ENCODE results near the gene GANC.

GANC gene

DNA sequence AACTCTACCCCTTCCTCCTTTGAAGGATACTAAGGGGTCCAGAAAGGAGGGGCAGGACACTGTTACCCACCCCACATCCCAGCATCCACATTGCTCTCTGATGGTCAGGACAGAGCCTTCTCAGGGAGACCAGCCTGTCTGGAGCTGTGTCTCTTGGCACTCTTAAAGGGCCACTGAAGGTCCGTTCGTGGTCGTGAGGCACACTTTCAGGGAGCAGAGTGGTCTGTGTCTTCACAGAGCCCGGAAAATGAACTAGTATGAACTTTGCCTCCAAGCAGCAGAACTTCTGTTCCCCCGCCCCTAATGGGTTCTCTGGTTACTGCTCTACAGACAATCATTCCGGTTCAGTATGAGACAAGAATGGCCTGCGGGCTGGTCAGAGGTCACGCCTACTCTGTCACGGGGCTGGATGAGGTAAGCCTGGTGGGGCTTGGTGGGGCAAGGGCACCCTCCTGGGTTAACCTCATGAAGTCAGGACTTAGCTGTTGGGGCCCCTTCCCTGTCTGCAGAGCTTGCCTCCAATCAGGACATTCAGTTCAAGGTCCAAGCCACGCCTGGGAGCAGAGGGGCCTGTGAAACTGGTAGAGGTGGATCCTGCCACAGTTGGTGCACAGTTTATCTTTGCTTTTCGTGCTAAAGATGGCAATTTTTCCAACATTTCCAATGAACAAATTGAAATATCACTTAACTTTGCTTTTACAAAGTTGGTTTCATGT lies 119.5 kb downstream of the GANC start:
- H3K36me3 ChIP-seq (ENCODE audit: control insufficient read depth in 2 of 2, insufficient read depth in 2 of 2, low read length in 2 of 2), result no peaks in the 10 kb centered on the region

DNA sequence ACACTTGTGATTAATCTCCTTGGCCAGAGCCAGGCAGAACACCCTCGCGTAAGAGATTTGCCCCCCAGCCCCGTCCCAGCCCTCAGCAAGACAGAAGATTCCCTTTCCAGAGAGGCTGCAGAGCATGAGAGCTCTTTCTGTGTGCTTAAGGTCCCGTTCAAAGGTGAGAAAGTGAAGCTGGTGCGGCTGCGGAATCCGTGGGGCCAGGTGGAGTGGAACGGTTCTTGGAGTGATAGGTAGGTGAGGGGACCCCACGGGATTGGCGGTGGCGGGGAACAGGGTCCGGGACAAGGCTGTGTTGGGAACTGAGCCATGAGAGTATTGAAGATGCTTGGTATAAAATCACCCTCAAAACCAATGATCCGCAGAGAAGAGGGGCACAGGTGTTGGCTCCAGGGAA lies 121.1 kb downstream of the GANC start:
- Histone ChIP-seq H3K27ac (ENCODE audit: low read length) (no peak overlapping the region), H3K4me1 (ENCODE audit: control insufficient read depth, insufficient read depth, low read length) (no peaks in the 10 kb centered on the region), H3K9me3 (ENCODE audit: control insufficient read depth in 2 of 2, low read length in 2 of 2) (no peaks in the 10 kb centered on the region), H3K27me3 (ENCODE audit: control insufficient read depth in 1 of 2, insufficient read depth in 2 of 2, low read length in 2 of 2) (no peaks in the 10 kb centered on the region), H3K36me3 (ENCODE audit: control insufficient read depth in 2 of 2, insufficient read depth in 2 of 2, low read length in 2 of 2) (no peaks in the 10 kb centered on the region), H3K9ac (ENCODE audit: low read length in 2 of 2) (no peak overlapping the region), H3K4me3 (ENCODE audit: low read length in 2 of 2) (no peak overlapping the region)

More for the DNA sequence above, 119.5 kb downstream of the GANC start:
- Histone ChIP-seq H3K27ac (ENCODE audit: low read length) (no peak overlapping the region), H3K4me1 (ENCODE audit: control insufficient read depth, insufficient read depth, low read length) (no peaks in the 10 kb centered on the region), H3K27me3 (ENCODE audit: control insufficient read depth in 1 of 2, insufficient read depth in 2 of 2, low read length in 2 of 2) (no peaks in the 10 kb centered on the region), H3K4me3 (ENCODE audit: low read length in 2 of 2) (no peak overlapping the region), H3K9me3 (ENCODE audit: control insufficient read depth in 2 of 2, low read length in 2 of 2) (no peaks in the 10 kb centered on the region), H3K9ac (ENCODE audit: low read length in 2 of 2) (no peak overlapping the region)

DNA sequence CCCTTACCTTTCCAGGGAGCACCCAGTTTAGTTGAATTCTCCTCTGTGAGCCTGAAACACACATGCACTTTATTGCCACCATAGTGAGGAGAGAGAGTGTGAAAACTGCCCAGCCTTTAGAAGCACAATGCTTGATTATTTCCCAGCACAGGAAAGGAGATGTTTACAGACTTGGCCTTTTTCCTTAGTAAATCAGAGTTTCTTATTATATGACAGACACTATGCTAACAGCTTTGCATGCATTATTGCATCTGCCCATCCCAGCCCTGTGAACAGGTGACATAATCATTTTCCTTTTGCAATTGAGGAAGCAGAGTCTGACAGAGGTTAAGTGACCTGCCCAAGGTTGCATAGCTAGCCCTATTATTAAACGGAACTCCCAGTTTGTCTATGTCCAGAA lies 122.8 kb downstream of the GANC start:
- Histone ChIP-seq H3K36me3 (ENCODE audit: control insufficient read depth in 2 of 2, insufficient read depth in 2 of 2, low read length in 2 of 2) (peaks cover 3 to 4% of the 10 kb centered on the region in 2 donors), H3K27me3 (ENCODE audit: control insufficient read depth in 1 of 2, insufficient read depth in 2 of 2, low read length in 2 of 2) (no peaks in the 10 kb centered on the region), H3K27ac (ENCODE audit: low read length) (no peak overlapping the region), H3K9me3 (ENCODE audit: control insufficient read depth in 2 of 2, low read length in 2 of 2) (no peaks in the 10 kb centered on the region), H3K4me3 (ENCODE audit: low read length in 2 of 2) (no peak overlapping the region), H3K9ac (ENCODE audit: low read length in 2 of 2) (no peak overlapping the region), H3K4me1 (ENCODE audit: control insufficient read depth, insufficient read depth, low read length) (no peaks in the 10 kb centered on the region)

DNA sequence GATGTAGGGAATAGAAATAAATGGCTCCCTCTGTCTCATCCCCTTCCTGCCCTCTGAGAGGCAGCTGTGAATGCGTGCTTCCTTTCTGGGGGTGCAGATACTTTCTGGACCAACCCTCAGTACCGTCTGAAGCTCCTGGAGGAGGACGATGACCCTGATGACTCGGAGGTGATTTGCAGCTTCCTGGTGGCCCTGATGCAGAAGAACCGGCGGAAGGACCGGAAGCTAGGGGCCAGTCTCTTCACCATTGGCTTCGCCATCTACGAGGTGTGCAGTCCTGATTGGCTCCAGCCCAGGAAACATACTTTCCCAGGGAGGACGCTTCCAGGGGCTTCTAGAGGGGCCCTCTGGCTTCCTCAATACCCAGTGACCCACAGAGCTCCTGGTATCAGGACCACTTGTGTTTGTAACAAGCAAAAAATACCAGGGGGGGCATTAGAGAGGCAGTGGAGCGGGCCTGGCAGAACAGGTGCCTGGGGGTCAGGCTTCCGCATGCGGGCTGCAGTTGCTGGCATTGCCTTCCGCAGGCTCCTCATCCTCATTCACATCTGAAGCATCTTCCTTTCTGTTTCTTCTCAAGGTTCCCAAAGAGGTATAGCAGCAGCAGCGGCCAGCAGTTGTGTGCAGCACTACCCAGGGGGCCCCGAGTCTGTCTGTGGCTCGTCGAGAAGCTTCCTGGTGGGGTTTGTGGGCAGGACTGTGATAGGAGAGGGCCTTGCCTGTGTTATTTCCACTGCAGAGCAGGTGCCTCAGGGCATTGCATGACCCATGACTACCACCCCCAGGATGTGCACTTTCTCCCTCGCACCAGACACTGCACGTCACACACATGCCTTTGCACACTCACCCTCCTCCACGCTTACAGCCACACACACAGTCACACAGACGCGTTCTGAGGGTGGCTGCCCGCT lies 128.8 kb downstream of the GANC start:
- no peaks in the 10 kb centered on the region for H3K4me1 ChIP-seq (ENCODE audit: control insufficient read depth, insufficient read depth, low read length)
- H3K27me3 ChIP-seq (ENCODE audit: control insufficient read depth in 1 of 2, insufficient read depth in 2 of 2, low read length in 2 of 2), result no peaks in the 10 kb centered on the region
- no peaks in the 10 kb centered on the region for H3K9me3 ChIP-seq (ENCODE audit: control insufficient read depth in 2 of 2, low read length in 2 of 2)
- no peak overlapping the region for H3K4me3 ChIP-seq (ENCODE audit: low read length in 2 of 2)
- H3K36me3 ChIP-seq (ENCODE audit: control insufficient read depth in 2 of 2, insufficient read depth in 2 of 2, low read length in 2 of 2), result peaks cover 3 to 23% of the 10 kb centered on the region in 2 donors
- no peak overlapping the region for H3K9ac ChIP-seq (ENCODE audit: low read length in 2 of 2)
- H3K27ac ChIP-seq (ENCODE audit: low read length), result no peak overlapping the region

DNA sequence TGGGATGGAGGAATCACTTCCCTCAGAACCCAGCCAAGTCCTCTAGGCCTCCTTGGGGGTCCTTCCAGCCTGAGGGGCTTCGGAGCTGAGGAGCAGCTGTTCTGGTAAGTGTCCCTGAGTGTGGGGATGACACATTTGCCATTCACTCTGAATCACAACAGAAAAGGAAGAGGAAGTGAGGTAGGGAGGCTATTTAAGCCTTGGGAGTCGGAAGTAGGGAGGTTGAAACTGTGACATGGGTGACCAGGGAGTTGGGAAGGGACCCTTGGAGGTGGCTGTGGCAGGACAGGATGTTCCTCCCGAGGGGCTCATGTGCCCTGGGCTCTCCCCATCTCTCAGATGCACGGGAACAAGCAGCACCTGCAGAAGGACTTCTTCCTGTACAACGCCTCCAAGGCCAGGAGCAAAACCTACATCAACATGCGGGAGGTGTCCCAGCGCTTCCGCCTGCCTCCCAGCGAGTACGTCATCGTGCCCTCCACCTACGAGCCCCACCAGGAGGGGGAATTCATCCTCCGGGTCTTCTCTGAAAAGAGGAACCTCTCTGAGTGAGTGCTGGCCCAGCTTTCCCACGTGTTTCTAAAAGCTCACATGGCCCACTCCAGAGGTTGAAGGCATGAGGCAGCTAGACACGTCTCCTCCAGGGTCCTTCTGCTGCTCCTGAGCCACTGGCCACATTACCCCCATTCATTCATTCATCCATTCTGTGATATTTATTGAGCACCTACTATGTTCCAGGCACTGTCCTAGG lies 129.6 kb downstream of the GANC start:
- Histone ChIP-seq H3K36me3 (ENCODE audit: control insufficient read depth in 2 of 2, insufficient read depth in 2 of 2, low read length in 2 of 2) (peaks cover 3 to 23% of the 10 kb centered on the region in 2 donors), H3K27ac (ENCODE audit: low read length) (no peak overlapping the region), H3K9ac (ENCODE audit: low read length in 2 of 2) (no peak overlapping the region)

DNA sequence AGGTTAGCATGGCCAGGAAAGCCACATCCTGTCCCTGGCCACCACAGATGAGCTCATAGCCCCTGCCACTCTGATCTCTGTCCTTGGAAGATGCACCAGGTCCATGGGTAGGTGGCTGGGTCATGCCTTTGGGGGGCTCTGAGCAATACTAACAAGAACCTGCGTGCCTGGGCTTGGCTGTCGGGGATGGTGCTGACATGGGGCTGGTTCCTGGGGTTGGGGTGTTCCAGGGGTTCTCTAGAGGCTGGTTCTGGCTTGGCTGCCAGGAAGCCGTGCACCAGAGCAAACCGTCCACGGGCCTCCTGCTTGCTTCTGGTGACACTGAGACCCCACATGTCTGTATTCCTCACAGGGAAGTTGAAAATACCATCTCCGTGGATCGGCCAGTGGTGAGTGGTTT lies 130.4 kb downstream of the GANC start:
- H3K9ac ChIP-seq (ENCODE audit: low read length in 2 of 2), result no peak overlapping the region
- no peak overlapping the region for H3K4me3 ChIP-seq (ENCODE audit: low read length in 2 of 2)

More for the DNA sequence above, 129.6 kb downstream of the GANC start:
- Histone ChIP-seq H3K4me1 (ENCODE audit: control insufficient read depth, insufficient read depth, low read length) (no peaks in the 10 kb centered on the region), H3K9me3 (ENCODE audit: control insufficient read depth in 2 of 2, low read length in 2 of 2) (no peaks in the 10 kb centered on the region), H3K27me3 (ENCODE audit: control insufficient read depth in 1 of 2, insufficient read depth in 2 of 2, low read length in 2 of 2) (no peaks in the 10 kb centered on the region), H3K4me3 (ENCODE audit: low read length in 2 of 2) (no peak overlapping the region)

DNA sequence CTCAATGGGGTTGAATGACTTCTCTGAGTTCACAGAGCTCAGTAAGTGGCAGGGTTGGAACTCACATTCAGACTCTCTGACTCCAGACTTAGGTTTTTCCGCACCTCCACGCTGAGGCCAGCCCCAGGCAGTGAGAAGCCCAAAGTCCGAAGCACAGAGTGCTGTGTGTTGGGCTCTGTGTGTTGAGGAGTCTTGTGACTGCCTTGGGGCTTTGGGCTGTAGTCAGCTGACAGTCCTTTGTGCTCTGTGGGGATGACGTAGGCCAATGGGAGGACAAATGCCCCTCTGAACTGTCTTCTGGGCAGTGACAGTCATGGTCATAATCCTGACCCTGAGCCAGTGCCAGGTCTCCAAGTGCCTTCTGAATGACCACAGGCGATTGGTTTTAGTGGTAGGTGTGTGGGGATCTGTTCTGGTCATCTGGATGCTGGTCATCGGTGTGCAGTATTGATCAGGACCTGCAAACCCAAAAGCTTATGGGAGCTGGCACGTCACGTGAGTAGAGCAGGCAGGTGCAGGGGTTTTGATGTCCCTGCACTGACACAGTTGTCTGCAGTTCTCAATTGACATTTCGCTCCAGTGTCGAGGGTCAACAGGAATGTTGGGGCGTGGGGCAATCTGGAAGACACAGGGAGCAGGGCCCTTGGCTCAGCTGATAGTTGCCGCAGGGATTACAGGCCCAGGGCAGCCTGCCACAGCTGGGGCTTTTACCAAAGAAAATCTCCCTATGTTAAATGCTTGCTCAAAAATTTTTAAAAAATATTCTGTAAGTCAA lies 131.6 kb downstream of the GANC start:
- Histone ChIP-seq H3K4me1 (ENCODE audit: control insufficient read depth, insufficient read depth, low read length) (no peaks in the 10 kb centered on the region), H3K36me3 (ENCODE audit: control insufficient read depth in 2 of 2, insufficient read depth in 2 of 2, low read length in 2 of 2) (peaks cover 3 to 24% of the 10 kb centered on the region in 2 donors), H3K4me3 (ENCODE audit: low read length in 2 of 2) (no peak overlapping the region), H3K27ac (ENCODE audit: low read length) (no peak overlapping the region), H3K27me3 (ENCODE audit: control insufficient read depth in 1 of 2, insufficient read depth in 2 of 2, low read length in 2 of 2) (no peaks in the 10 kb centered on the region), H3K9me3 (ENCODE audit: control insufficient read depth in 2 of 2, low read length in 2 of 2) (no peaks in the 10 kb centered on the region), H3K9ac (ENCODE audit: low read length in 2 of 2) (no peak overlapping the region)

More for the DNA sequence above, 130.4 kb downstream of the GANC start:
- Histone ChIP-seq H3K9me3 (ENCODE audit: control insufficient read depth in 2 of 2, low read length in 2 of 2) (no peaks in the 10 kb centered on the region), H3K27me3 (ENCODE audit: control insufficient read depth in 1 of 2, insufficient read depth in 2 of 2, low read length in 2 of 2) (no peaks in the 10 kb centered on the region), H3K36me3 (ENCODE audit: control insufficient read depth in 2 of 2, insufficient read depth in 2 of 2, low read length in 2 of 2) (peaks cover 3 to 25% of the 10 kb centered on the region in 2 donors), H3K4me1 (ENCODE audit: control insufficient read depth, insufficient read depth, low read length) (no peaks in the 10 kb centered on the region), H3K27ac (ENCODE audit: low read length) (no peak overlapping the region)

DNA sequence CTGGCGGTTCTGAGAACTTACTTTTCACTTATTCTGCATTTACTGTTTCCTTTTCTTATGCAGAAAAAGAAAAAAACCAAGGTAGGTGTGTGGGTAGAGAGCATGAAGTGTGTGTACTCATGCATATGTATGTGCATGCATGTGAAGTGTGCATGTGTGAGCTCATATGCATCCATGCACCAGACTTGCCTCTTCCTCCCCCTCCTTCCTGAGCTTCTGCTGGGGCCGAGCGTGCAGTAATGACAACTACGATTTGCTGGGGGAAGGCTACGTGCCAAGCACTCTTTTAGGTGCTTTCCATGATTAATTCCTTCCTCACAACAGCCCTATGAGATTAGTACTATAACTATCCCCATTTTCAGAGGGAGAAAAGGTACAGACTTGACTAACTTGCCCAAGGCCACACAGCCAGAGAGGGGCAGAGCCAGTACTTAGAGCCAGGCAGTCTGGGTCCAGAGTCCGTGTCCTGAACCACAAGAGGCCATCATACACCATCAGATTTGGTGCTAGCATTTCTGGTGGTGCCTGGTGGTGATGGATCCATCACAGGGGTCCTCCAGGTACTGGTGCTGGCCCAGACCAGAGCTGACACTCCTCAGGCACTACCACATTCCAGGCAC lies 133.0 kb downstream of the GANC start:
- Histone ChIP-seq H3K36me3 (ENCODE audit: control insufficient read depth in 2 of 2, insufficient read depth in 2 of 2, low read length in 2 of 2) (peaks cover 0 to 23% of the 10 kb centered on the region in 2 donors), H3K4me1 (ENCODE audit: control insufficient read depth, insufficient read depth, low read length) (no peaks in the 10 kb centered on the region), H3K9ac (ENCODE audit: low read length in 2 of 2) (no peak overlapping the region), H3K4me3 (ENCODE audit: low read length in 2 of 2) (no peak overlapping the region), H3K27ac (ENCODE audit: low read length) (no peak overlapping the region), H3K9me3 (ENCODE audit: control insufficient read depth in 2 of 2, low read length in 2 of 2) (no peaks in the 10 kb centered on the region), H3K27me3 (ENCODE audit: control insufficient read depth in 1 of 2, insufficient read depth in 2 of 2, low read length in 2 of 2) (no peaks in the 10 kb centered on the region)

All from stomach smooth muscle (tissue), 2 donors.